ENCODE data around the gene CNOT10. TPM values are rescaled to one million over a fixed set of nuclear protein-coding genes. Genes with fewer than 3 reads are reported as not detected.
"Not testable (repeated sequence)": the region's sequence is repeated elsewhere in the genome, so short reads cannot be mapped to it uniquely, and the experiment has no call there.

The CNOT10 gene
- total RNA-seq, 1 donor from 2014 or later = 35.7 TPM

GRCh38 chr3:32794487-32795308 lies 109.7 kb downstream of the CNOT10 start:
- intact Hi-C loops (cut with DNase I) = no loop called here
- Histone ChIP-seq H3K27me3 (ENCODE audit: low read depth) (no peaks in the 10 kb centered on the region), H3K9me3 (no peaks in the 10 kb centered on the region), H3K4me1 (no peaks in the 10 kb centered on the region), H3K36me3 (no peaks in the 10 kb centered on the region), H3K27ac (peak overlapping the region; percentile 76), H3K4me3 (no peak overlapping the region)
- DNase-seq (peak; percentile 66), ATAC-seq (peak; percentile 97 to 98)
- TF ChIP-seq, protein P1, sequence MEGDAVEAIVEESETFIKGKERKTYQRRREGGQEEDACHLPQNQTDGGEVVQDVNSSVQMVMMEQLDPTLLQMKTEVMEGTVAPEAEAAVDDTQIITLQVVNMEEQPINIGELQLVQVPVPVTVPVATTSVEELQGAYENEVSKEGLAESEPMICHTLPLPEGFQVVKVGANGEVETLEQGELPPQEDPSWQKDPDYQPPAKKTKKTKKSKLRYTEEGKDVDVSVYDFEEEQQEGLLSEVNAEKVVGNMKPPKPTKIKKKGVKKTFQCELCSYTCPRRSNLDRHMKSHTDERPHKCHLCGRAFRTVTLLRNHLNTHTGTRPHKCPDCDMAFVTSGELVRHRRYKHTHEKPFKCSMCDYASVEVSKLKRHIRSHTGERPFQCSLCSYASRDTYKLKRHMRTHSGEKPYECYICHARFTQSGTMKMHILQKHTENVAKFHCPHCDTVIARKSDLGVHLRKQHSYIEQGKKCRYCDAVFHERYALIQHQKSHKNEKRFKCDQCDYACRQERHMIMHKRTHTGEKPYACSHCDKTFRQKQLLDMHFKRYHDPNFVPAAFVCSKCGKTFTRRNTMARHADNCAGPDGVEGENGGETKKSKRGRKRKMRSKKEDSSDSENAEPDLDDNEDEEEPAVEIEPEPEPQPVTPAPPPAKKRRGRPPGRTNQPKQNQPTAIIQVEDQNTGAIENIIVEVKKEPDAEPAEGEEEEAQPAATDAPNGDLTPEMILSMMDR (IDR thresholded peaks at IDR 0.05) = no peak

DNA sequence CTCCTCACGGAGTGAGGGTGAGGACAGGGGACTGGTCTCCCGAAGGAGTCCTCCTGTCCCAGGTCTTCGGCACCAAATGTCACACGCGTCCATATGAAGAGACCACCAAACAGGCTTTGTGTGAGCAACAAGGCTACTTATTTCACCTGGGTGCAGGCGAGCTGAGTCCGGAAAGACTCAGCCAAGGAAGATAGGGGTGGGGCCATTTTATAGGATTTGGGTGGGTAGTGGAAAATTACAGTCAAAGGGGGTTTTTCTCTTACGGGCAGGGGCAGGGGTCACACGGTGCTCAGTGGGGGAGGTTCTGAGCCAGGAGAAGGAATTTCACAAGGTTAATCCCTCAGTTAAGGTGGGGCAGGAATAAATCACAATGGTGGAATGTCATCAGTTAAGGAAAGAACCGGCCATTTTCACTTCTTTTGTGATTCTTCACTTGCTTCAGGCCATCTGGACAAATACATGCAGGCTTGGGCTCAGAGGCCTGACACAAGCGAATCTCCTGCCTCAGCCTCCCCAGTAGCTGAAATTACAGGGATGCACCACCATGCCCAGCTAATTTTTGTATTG lies 111.5 kb downstream of the CNOT10 start:
- H3K36me3 ChIP-seq; H3K27ac ChIP-seq; H3K4me3 ChIP-seq; ATAC-seq; H3K4me1 ChIP-seq; intact Hi-C loops (cut with DNase I); H3K27me3 ChIP-seq (ENCODE audit: low read depth); DNase-seq; H3K9me3 ChIP-seq: not testable (repeated sequence)

- TF ChIP-seq, protein P1 (IDR thresholded peaks at IDR 0.05) = no peak
- Histone ChIP-seq H3K9me3 (no peaks in the 10 kb centered on the region), H3K27ac (no peak overlapping the region), H3K36me3 (no peaks in the 10 kb centered on the region), H3K27me3 (ENCODE audit: low read depth) (no peaks in the 10 kb centered on the region), H3K4me3 (no peak overlapping the region), H3K4me1 (no peaks in the 10 kb centered on the region)
- DNase-seq (no peak), ATAC-seq (no peak)
- intact Hi-C loops (cut with DNase I) = no loop called here
Measured at GRCh38 chr3:32797776-32798175, 112.8 kb downstream of the CNOT10 start.

GRCh38 chr3:32801440-32801839 lies 116.5 kb downstream of the CNOT10 start:
- ATAC-seq; H3K4me1 ChIP-seq; DNase-seq; H3K27me3 ChIP-seq (ENCODE audit: low read depth); H3K9me3 ChIP-seq; H3K4me3 ChIP-seq; H3K36me3 ChIP-seq; H3K27ac ChIP-seq; intact Hi-C loops (cut with DNase I): not testable (repeated sequence)

DNA sequence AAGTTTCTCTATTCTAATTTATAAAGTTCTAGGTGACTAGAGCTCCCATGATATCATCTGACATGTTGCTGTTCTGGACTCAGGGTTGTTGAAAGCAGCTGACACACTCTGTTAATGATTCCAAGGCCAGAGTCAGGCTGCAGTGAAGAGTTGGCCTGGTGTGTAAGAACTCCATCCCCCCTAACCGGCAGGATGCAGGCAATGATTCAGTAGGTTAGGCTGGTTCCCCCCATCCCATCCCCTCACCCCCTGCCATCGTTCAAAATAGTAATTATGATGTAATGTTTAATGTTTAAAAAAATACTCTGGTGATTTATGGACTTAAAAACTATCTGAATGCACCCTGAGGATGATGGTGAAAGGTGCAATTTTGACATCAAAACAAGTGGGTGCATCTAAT lies 128.2 kb downstream of the CNOT10 start:
- ATAC-seq (no peak), DNase-seq (no peak)
- Histone ChIP-seq H3K27me3 (ENCODE audit: low read depth) (peaks cover 24% of the 10 kb centered on the region), H3K27ac (no peak overlapping the region), H3K36me3 (no peaks in the 10 kb centered on the region), H3K4me1 (peaks cover 11% of the 10 kb centered on the region), H3K9me3 (no peaks in the 10 kb centered on the region), H3K4me3 (no peak overlapping the region)
- intact Hi-C loops (cut with DNase I) = no loop called here
- TF ChIP-seq, protein P1 (IDR thresholded peaks at IDR 0.05) = no peak

DNA sequence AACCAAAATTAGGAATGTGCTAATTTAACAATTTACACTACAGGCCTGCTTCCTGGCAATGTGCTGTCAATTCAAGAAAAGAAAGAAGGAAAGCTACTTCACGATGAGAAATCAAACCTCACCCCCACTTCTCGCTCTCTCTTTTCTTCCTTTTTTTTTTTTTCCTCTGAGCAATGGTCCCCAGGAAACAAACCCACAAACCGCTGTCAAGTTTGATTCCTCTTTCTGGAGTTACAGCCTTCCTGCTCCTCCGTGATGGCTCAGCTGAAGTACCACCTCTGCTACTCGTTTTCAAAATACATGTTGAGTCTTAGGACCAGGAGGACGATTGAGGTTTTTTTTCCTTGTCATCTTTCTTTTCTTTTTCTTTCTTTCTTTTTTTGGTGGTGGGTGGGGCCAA lies 129.4 kb downstream of the CNOT10 start:
- Histone ChIP-seq H3K4me1 (peaks cover 11% of the 10 kb centered on the region), H3K9me3 (no peaks in the 10 kb centered on the region), H3K27ac (no peak overlapping the region), H3K27me3 (ENCODE audit: low read depth) (peaks cover 36% of the 10 kb centered on the region), H3K36me3 (no peaks in the 10 kb centered on the region), H3K4me3 (no peak overlapping the region)
- intact Hi-C loops (cut with DNase I) = no loop called here
- no peak for DNase-seq
- no peak for ATAC-seq
- TF ChIP-seq, protein P1 (IDR thresholded peaks at IDR 0.05) = no peak
